ENCODE results near the gene CPNE4. TPM values are rescaled to one million over a fixed set of nuclear protein-coding genes. Genes with fewer than 3 reads are reported as not detected.

The CPNE4 gene
- total RNA-seq, 1 donor from 2014 or later: not detected

DNA sequence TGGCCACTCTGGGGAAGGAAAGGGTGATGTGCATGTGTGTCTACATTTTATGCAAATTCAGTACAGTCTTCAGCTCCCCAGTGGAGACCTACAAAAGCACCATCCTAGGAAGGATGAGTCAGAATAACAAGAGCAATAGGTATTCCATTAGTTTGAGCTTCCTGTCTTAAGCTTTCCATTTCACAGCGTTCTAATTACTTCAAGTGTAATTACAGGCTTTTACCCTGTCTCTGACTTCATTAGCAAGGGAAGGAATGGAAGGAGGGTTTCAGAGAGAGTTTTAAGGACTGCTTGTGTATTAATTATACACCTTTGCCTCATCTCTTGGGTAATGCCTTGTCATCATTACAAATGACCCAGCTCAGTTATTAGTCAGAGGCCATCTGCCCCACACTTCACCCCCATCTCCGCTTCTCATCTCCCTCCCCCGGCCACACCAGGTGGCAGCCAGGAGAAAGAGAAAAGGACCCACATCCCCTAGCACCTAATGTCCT is 329.2 kb downstream of the CPNE4 start:
- intact Hi-C loops (cut with micrococcal nuclease): no loop called here

- intact Hi-C loops (cut with micrococcal nuclease): no loop called here
These were observed 329.7 kb downstream of the CPNE4 start for GRCh38 chr3:131705099-131705498.

- intact Hi-C loops (cut with micrococcal nuclease): no loop called here
These were observed 330.7 kb downstream of the CPNE4 start for GRCh38 chr3:131704098-131704497.

- intact Hi-C loops (cut with micrococcal nuclease): no loop called here
These were observed 332.7 kb downstream of the CPNE4 start for GRCh38 chr3:131702146-131702545.

- intact Hi-C loops (cut with micrococcal nuclease): no loop called here
These were observed 333.6 kb downstream of the CPNE4 start for GRCh38 chr3:131701153-131701770.

DNA sequence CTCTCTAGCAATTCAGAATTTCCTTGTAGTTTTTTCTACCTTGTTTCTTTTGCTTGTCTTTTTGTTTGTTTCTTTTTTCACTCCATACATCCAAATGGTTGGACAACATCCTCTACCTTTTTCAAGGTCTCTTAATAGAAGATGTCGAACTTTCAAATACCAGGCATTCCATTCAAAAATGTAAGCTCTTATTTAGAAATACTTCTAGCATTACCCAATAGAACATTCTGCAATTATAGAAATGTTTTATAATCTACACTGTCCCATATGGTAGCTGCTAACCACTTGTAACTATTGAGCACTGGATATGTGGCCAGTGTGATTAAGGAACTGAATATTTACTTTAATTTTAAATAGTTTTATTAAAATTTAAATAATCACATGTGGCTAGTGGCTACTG is 335.8 kb downstream of the CPNE4 start:
- intact Hi-C loops (cut with micrococcal nuclease): no loop called here

DNA sequence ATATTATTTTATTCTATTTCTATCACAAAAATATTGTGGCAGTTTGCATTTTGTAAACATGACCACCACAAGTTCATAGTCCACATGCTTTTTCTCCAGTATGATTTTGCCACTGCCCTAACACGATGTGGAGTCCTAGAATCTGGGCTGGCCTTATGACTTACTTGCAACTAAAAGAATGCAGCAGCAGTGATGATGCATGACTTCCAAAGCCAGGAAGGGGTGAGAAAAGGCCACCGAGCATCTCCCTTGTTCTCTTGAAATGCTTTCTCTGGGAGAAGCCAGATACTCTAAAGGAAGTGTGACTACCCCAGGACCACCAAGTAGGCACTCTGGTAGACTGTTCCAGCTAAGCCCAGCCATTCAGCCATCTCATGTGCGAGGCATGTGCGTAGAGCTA is 340.4 kb downstream of the CPNE4 start:
- intact Hi-C loops (cut with micrococcal nuclease): no loop called here

GRCh38 chr3:131692356-131692755 is 342.5 kb downstream of the CPNE4 start:
- intact Hi-C loops (cut with micrococcal nuclease): no loop called here

DNA sequence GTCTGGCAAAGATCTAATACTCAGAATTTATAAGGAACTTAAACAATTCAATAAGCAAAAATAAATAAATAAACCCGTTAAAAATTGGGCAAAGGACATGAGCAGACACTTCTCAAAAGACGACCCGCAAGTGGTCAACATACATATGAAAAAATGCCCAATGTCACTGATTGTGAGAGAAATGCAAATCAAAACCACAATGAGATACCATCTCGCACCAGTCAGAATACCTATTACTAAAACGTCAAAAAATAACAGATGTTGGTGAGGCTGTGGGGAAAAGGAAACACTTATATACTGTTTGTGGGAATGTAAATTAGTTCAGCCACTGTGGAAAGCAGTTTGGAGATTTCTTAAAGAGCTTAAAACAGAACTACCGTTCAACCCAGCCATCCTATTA is 344.0 kb downstream of the CPNE4 start:
- intact Hi-C loops (cut with micrococcal nuclease): no loop called here

DNA sequence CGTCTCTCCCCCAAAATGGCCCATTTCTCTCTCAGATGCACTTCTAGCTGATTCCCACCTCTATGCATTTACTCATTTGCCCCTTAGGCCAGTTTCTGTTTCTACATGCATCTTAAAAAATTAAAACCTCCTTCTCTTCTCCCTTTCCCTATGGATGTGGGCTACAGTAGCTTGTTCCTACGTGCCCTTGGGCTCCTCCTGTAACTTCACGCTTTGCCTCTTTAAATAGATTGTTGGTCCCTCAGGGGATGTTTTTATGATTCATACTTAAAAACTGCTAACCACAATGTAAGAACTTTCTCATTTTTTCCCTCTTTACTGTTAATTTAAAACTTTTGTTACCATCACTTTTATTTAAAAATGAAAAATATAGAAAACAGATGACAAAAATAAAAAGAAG is 346.4 kb downstream of the CPNE4 start:
- intact Hi-C loops (cut with micrococcal nuclease): no loop called here

- intact Hi-C loops (cut with micrococcal nuclease): no loop called here
These were observed 365.2 kb downstream of the CPNE4 start for GRCh38 chr3:131669600-131669999.

GRCh38 chr3:131658771-131659170 is 376.0 kb downstream of the CPNE4 start:
- intact Hi-C loops (cut with micrococcal nuclease): no loop called here

GRCh38 chr3:131658115-131658514 is 376.7 kb downstream of the CPNE4 start:
- intact Hi-C loops (cut with micrococcal nuclease): no loop called here

DNA sequence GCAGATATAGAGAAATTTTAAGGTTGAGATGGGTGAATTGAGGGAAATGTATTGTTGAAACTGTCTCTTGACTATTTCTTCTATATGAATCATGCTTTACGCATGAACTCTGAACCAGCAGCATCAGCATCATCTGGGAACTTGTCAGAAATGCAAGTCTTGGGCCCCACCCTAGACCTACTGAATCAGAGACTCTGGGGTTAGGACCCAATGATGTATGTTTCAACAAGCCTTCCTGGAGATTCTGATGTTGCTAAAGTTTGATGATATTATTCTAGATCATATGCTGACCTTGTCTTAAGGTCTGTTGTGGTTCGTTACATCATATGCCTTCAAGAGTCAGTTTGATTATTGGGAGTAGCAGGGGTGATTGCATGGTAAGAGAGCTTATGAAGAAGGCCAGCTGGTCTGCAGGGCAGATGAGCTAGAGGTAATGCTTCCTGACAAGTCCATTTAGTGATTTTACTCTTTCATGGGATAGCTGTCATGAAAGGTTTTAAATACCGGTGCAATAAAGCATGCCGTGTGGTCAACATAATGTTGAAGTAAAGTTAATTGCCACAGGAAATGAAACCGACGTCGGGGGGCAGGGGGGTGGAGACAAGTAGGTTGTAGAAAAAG is 379.6 kb downstream of the CPNE4 start:
- intact Hi-C loops (cut with micrococcal nuclease): no loop called here

DNA sequence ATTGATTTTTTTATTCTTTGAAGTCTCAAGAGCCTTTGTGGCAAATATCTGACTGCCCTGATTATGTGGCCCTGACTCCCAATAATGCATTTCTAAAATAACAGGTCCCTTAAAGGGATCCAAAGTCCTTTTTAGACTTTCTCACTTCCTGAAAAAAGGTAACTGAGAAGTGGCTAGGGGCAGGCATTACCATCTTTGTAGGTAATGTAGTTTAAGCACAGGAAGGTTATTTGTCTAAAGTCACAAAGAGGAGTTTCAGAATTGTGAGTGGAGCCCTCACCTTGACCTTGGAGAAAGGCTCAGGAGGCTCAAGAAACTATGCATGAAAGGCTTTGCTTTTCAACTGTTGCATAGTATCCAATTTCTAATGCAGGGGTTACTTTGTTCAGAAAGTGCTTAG is 389.2 kb downstream of the CPNE4 start:
- intact Hi-C loops (cut with micrococcal nuclease): no loop called here

DNA sequence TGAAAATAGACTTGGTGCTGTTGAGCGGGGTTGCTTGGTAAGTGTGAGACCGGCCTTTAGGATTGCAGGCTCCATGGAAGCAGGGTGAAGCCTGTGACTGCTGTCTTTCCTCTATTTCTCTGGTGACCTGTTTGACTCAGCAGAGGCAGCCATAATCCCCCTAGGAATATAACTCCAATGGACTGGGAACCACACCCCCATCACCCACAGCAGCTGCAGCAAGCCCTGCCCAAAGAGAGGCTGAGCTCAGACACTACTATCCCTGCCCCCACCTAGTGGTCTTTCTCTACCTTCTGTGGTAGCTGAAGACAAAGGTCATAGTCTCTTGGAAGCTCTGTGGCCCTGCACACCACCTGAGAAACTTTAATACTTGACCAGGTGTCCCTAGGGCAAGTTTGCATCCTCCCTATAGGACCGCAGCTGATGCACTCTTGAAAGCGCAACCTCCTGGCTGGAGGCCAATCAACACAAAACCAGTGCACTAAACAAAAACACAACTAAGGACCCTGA is 398.5 kb downstream of the CPNE4 start:
- intact Hi-C loops (cut with micrococcal nuclease): no loop called here

- intact Hi-C loops (cut with micrococcal nuclease): no loop called here
These were observed 404.0 kb downstream of the CPNE4 start for GRCh38 chr3:131630807-131631206.

DNA sequence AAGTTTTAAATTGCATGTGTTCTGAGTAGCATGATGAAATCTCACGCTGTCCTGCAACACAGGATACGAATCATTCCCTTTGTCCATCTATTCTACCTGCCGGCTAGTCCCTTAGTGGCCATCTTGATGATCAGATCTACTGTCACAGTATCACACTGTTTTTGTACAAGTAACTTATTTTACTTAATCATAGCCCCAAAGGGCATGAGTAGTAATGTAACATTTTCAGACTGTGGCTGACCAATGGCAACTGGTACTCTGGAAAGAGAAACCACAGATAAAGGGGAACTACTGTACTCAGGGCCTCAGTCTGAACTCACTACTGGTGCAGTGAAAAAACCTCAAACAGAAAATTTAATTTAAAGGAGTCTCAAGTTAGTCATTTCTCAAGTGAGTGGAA is 404.7 kb downstream of the CPNE4 start:
- intact Hi-C loops (cut with micrococcal nuclease): no loop called here

DNA sequence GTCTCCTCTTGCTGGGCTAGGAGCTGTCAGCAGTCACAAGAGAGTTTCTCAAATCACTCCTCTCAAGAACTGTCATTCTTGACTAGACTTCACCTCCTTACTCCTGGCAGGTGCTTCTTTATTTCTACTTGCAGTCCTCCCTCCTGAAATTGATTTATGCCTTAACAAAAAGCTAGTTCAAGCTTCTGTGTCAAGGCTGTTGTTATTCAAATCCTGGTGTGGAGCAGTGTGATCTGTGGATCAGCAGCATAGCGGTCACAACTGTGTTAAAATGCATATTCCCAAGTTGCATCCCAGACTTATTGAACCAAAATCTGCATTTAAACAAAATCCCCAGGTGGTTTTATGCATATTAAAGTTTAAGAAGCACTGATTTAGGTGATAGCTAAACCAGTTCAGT is 411.4 kb downstream of the CPNE4 start:
- intact Hi-C loops (cut with micrococcal nuclease): no loop called here

- intact Hi-C loops (cut with micrococcal nuclease): no loop called here
These were observed 412.1 kb downstream of the CPNE4 start for GRCh38 chr3:131622726-131623125.

DNA sequence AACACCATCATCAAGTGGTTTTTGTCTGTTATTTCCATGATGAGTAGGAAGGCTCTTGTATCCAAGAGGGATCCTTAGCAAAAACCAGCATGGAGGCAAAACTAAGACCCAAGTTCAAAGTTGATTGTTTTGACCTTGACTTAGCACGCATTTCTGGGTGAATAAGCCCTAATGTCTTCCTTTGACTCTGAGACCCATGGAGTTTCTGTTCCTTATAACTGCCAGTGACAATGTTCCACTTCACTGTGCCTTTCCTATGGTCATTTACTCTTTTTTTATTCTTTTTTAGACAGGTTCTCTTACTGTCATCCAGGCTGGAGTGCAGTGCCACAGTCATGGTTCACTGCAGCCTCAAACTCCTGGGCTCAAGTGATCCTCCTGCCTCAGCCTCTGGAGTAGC is 413.8 kb downstream of the CPNE4 start:
- intact Hi-C loops (cut with micrococcal nuclease): no loop called here

GRCh38 chr3:131619821-131620220 is 415.0 kb downstream of the CPNE4 start:
- intact Hi-C loops (cut with micrococcal nuclease): no loop called here

DNA sequence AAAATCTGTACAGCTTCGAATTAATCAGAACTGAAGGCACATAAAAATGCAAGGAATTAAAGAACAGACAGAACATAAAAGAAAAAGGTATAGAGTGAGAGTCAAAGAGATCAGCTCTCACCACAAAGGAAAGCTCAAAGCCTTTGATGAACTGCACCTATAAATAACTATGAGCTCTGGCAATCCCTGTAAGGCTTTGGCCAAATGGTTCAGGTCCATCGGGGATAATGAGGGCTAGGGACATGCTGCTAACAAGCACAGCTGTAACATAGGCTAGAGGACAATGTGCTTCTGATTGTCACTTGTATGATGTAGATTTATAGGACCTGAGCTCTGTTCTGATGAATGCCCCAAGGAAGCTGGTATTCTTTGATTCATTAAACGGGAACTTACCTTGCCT is 418.1 kb downstream of the CPNE4 start:
- intact Hi-C loops (cut with micrococcal nuclease): no loop called here
